IMR-90 (cell line): ENCODE measurements around the gene EPB41L3. TPM values are rescaled to one million over a fixed set of nuclear protein-coding genes. Genes with fewer than 3 reads are reported as not detected.

Experiments used
- ATAC-seq: fragments of 200-7000 bp; cut with Tn5 transposase; 2 replicates; pipeline ENCODE4 v1.9.1; 2020; ENCODE audit warnings: low read depth, mild to moderate bottlenecking, moderate library complexity
- BruUV-seq: library from RNA; stranded (reverse); fragments of 400-500 nt; replicated peaks from 2 replicates; lab custom pipeline; 2021; lab: Mats Ljungman, UMichigan
- CTCF ChIA-PET: fragments of 300-600 bp; formaldehyde crosslinking; extraction: SDS; loops from one replicate; lab custom pipeline; 2021; ENCODE audit warnings: antibody characterized with exemption; lab: Yijun Ruan, JAX
- POLR2A ChIA-PET: fragments of 300-600 bp; sonication (Branson Sonifier 250); formaldehyde crosslinking; loops from one replicate; lab custom pipeline; 2022; ENCODE audit warnings: antibody characterized with exemption; ENCODE audit not compliant: unreplicated experiment; lab: Charles Lee
- DNase-seq: peaks from one replicate; pipeline ENCODE4 v3.0.0; 2013
- H2AFZ ChIP-seq: replicated peaks from 2 replicates; pipeline ENCODE3; 2013; ENCODE audit warnings: low read length, mild to moderate bottlenecking; ENCODE audit not compliant: poor library complexity
- H2AK5ac ChIP-seq: 2 replicates; pipeline ENCODE4 v1.6.1; 2013; ENCODE audit warnings: low read depth, low read length, inconsistent platforms
- H2AK9ac ChIP-seq: replicated peaks from 2 replicates; pipeline ENCODE3; 2013; ENCODE audit warnings: mild to moderate bottlenecking, low read depth, low read length, moderate library complexity; ENCODE audit not compliant: poor library complexity
- H2BK120ac ChIP-seq: 2 replicates; pipeline ENCODE4 v1.6.1; 2013; ENCODE audit warnings: low read depth, low read length, inconsistent platforms
- H2BK15ac ChIP-seq: 3 replicates; pipeline ENCODE4 v1.6.1; 2013; ENCODE audit warnings: low read depth, low read length, inconsistent platforms
- H2BK20ac ChIP-seq: 2 replicates; pipeline ENCODE4 v1.6.1; 2013; ENCODE audit warnings: low read depth, mild to moderate bottlenecking, inconsistent platforms, low read length, moderate library complexity
- H2BK5ac ChIP-seq: 2 replicates; pipeline ENCODE4 v1.6.1; 2013; ENCODE audit warnings: mild to moderate bottlenecking, low read depth, low read length, inconsistent platforms; ENCODE audit not compliant: poor library complexity, severe bottlenecking
- H3K14ac ChIP-seq: replicated peaks from 2 replicates; pipeline ENCODE4 v1.6.1; 2013; ENCODE audit warnings: low read depth, low read length, inconsistent platforms
- H3K18ac ChIP-seq: 2 replicates; pipeline ENCODE4 v1.6.1; 2013; ENCODE audit warnings: low read depth, low read length, control low read depth
- H3K23ac ChIP-seq: 2 replicates; pipeline ENCODE4 v1.6.1; 2013; ENCODE audit warnings: low read depth, low read length, inconsistent platforms
- H3K27ac ChIP-seq: 2 replicates; pipeline ENCODE4 v1.5.1; 2013; ENCODE audit warnings: mild to moderate bottlenecking, control low read depth, low read length; ENCODE audit not compliant: insufficient read depth
- H3K27me3 ChIP-seq: 2 replicates; pipeline ENCODE4 v1.6.1; 2013; ENCODE audit warnings: low read length; ENCODE audit not compliant: control insufficient read depth, insufficient read depth
- H3K36me3 ChIP-seq: 2 replicates; pipeline ENCODE4 v1.6.1; 2013; ENCODE audit warnings: low read length, mixed read lengths; ENCODE audit not compliant: control insufficient read depth, insufficient read depth
- H3K4ac ChIP-seq: 2 replicates; pipeline ENCODE4 v1.6.1; 2013; ENCODE audit warnings: low read depth, low read length, inconsistent platforms
- H3K4me1 ChIP-seq: 2 replicates; pipeline ENCODE4 v1.6.1; 2013; ENCODE audit warnings: low read length, mixed read lengths; ENCODE audit not compliant: control insufficient read depth, insufficient read depth
- H3K4me2 ChIP-seq: 2 replicates; pipeline ENCODE4 v1.6.1; 2013; ENCODE audit warnings: low read depth, mild to moderate bottlenecking, control low read depth, low read length, moderate library complexity
- H3K4me3 ChIP-seq: 2 replicates; pipeline ENCODE4 v1.5.1; 2013; ENCODE audit warnings: low read depth, mild to moderate bottlenecking, control low read depth, low read length, moderate library complexity; ENCODE audit not compliant: insufficient read depth
- H3K56ac ChIP-seq: 2 replicates; pipeline ENCODE4 v1.6.1; 2013; ENCODE audit warnings: low read length, inconsistent platforms; ENCODE audit not compliant: insufficient read depth; ENCODE audit errors: extremely low read depth
- H3K79me1 ChIP-seq, 2 experiments: 2 replicates each; pipeline ENCODE4 v1.6.1; 2013; ENCODE audit warnings: low read length in 2 of 2, inconsistent platforms in 1 of 2, low read depth in 1 of 2
- H3K9ac ChIP-seq: 2 replicates; pipeline ENCODE4 v1.6.1; 2013; ENCODE audit warnings: low read depth, low read length, control low read depth
- H3K9me1 ChIP-seq: 2 replicates; pipeline ENCODE4 v1.6.1; 2013; ENCODE audit warnings: low read length, inconsistent platforms; ENCODE audit not compliant: insufficient read depth
- H3K9me3 ChIP-seq: 2 replicates; pipeline ENCODE4 v1.6.1; 2013; ENCODE audit warnings: low read length; ENCODE audit not compliant: control insufficient read depth, insufficient read depth
- H4K20me1 ChIP-seq: 2 replicates; pipeline ENCODE4 v1.6.1; 2013; ENCODE audit warnings: low read length, inconsistent platforms; ENCODE audit not compliant: insufficient read depth
- H4K5ac ChIP-seq: 2 replicates; pipeline ENCODE4 v1.6.1; 2013; ENCODE audit warnings: mild to moderate bottlenecking, low read depth, low read length, control low read depth
- H4K8ac ChIP-seq, 2 experiments: 2 replicates each; pipeline ENCODE4 v1.6.1; 2013; ENCODE audit warnings: low read depth in 2 of 2, low read length in 2 of 2, control low read depth in 1 of 2, inconsistent platforms in 1 of 2
- H4K91ac ChIP-seq: 2 replicates; pipeline ENCODE4 v1.6.1; 2013; ENCODE audit warnings: low read depth, low read length, inconsistent platforms; ENCODE audit not compliant: insufficient read depth
- FOS ChIP-seq: fragments of 150-350 bp; IDR thresholded peaks from 2 replicates; pipeline ENCODE4 v1.6.1; 2016; ENCODE audit warnings: low read depth, low read length
- MAZ ChIP-seq: IDR thresholded peaks from 2 replicates; pipeline ENCODE4 v1.6.1; 2012; ENCODE audit warnings: low read depth, mild to moderate bottlenecking, low read length, improper control_type of control experiment, moderate library complexity, borderline replicate concordance
- POLR2A ChIP-seq: IDR thresholded peaks from 2 replicates; pipeline ENCODE4 v1.6.1; 2012; ENCODE audit warnings: mild to moderate bottlenecking, low read depth, low read length
- RAD21 ChIP-seq: IDR thresholded peaks from 2 replicates; pipeline ENCODE4 v1.6.1; 2012; ENCODE audit warnings: low read length, improper control_type of control experiment
- SMC3 ChIP-seq: fragments of 150-350 bp; IDR thresholded peaks from 2 replicates; pipeline ENCODE4 v1.6.1; 2016; ENCODE audit warnings: low read depth, mild to moderate bottlenecking, antibody characterized with exemption, low read length, moderate library complexity
- WGBS, 2 experiments: methylation state at CpG; one replicate each; pipeline versions ENCODE4 v1.1.5 to v1.1.7; 2013; ENCODE audit warnings: missing lambda C conversion rate in 2 of 2; ENCODE audit not compliant: insufficient read length in 1 of 2; ENCODE audit errors: extremely low coverage in 2 of 2; 5-methylcytosine and 5-hydroxymethylcytosine counted together
- dilution Hi-C: fragments of 300-500 bp; cut with HindIII; formaldehyde crosslinking; loops from one replicate; pipeline ENCODE4 v1.14.3; 2018; ENCODE audit warnings: low sequenced_read_pairs; ENCODE audit not compliant: unreplicated experiment
- in situ Hi-C: fragments of 300-500 bp; cut with MboI; formaldehyde crosslinking; loops from 3 replicates; pipeline ENCODE4 v1.14.3; 2019; ENCODE audit warnings: low sequenced_read_pairs, inconsistent platforms, mixed read lengths
- intact Hi-C: fragments of 100-400 bp; cut with micrococcal nuclease; formaldehyde crosslinking; loops from 2 replicates; pipeline ENCODE4 v1.10.0; 2022
- polyA plus RNA-seq, 3 experiments: library from polyadenylated mRNA; depleted of rRNA; stranded (reverse); fragments of >200 nt; gene quantifications; 2 replicates each; pipeline ENCODE4 v1.2.3, GENCODE V29; 2012; ENCODE audit warnings: low replicate concordance in 1 of 3
- total RNA-seq: library from RNA; depleted of rRNA; stranded (reverse); fragments of >200 nt; gene quantifications from 2 replicates; pipeline ENCODE4 v1.2.3, GENCODE V29; 2012

The EPB41L3 gene
- total and polyA plus RNA-seq, 2 of the 4 experiments (the other 2 are of a cell fraction): 36.6 to 70.3 TPM

- POLR2A ChIA-PET: no interaction called here
- no peak overlapping the region for H3K4ac ChIP-seq
- dilution Hi-C loops (no loop called here), intact Hi-C loops (no loop called here), in situ Hi-C loops (no loop called here)
- no peak overlapping the region for H2AFZ ChIP-seq
- H3K4me1 ChIP-seq: peaks cover 12% of the 10 kb centered on the region
- no peak overlapping the region for H4K91ac ChIP-seq
- H4K8ac ChIP-seq: no peak overlapping the region
- no peak overlapping the region for H2AK5ac ChIP-seq
- H3K79me1 ChIP-seq: peaks cover 7 to 61% of the 10 kb centered on the region in 2 experiments
- H3K4me3 ChIP-seq: no peak overlapping the region
- no peak overlapping the region for H3K23ac ChIP-seq
- H2BK20ac ChIP-seq: no peak overlapping the region
- H2BK5ac ChIP-seq: no peak overlapping the region
- H3K9ac ChIP-seq: no peak overlapping the region
- WGBS, 2 experiments: no CpG with 5 or more reads among the region's 3 CpGs
- H3K9me1 ChIP-seq: peaks cover 7% of the 10 kb centered on the region; the same call in 1 of the 2 replicates
- BruUV-seq: no TSS peak
- TF ChIP-seq RAD21 (no peak), MAZ (no peak), POLR2A (no peak), FOS (no peak), SMC3 (no peak)
- no peak overlapping the region for H3K18ac ChIP-seq
- peaks cover 34% of the 10 kb centered on the region; the same call in 1 of the 2 replicates for H4K20me1 ChIP-seq
- H2BK120ac ChIP-seq: no peak overlapping the region
- H3K14ac ChIP-seq: no peak overlapping the region
- no peaks in the 10 kb centered on the region for H3K9me3 ChIP-seq
- no peak overlapping the region for H3K4me2 ChIP-seq
- H3K36me3 ChIP-seq: no peaks in the 10 kb centered on the region
- H3K27me3 ChIP-seq: no peaks in the 10 kb centered on the region
- H3K27ac ChIP-seq: no peak overlapping the region
- no peak overlapping the region for H2BK15ac ChIP-seq
- no peak overlapping the region for H2AK9ac ChIP-seq
- CTCF ChIA-PET: no interaction called here
- ATAC-seq (no peak), DNase-seq (no peak)
- H4K5ac ChIP-seq: no peak overlapping the region
- H3K56ac ChIP-seq: no peak overlapping the region
Observed at GRCh38 chr18:5515011-5515784, 28.6 kb downstream of the EPB41L3 start.
